GM19043 (cell line): ENCODE measurements around the gene OR4N5.

Experiments
- ATAC-seq: cut with Tn5 transposase; IDR thresholded peaks from one replicate; pipeline ENCODE4 v1.9.1; 2021; ENCODE audit warnings: low read depth; ENCODE audit not compliant: unreplicated experiment

OR4N5 gene

GRCh38 chr14:20191396-20191795, 52.8 kb downstream of the OR4N5 start:
- no peak for ATAC-seq

GRCh38 chr14:20194101-20194500, 55.5 kb downstream of the OR4N5 start:
- ATAC-seq: no peak
